ENCODE results near the gene RNF213.

The RNF213 gene

GRCh38 chr17:80361495-80362220, 101.0 kb downstream of the RNF213 start:
- H3K4me1 ChIP-seq (ENCODE audit: insufficient read depth, low read length), result peaks cover 7% of the 10 kb centered on the region
- H3K27me3 ChIP-seq (ENCODE audit: control insufficient read depth in 1 of 2, insufficient read depth in 2 of 2, low read length in 2 of 2), result no peaks in the 10 kb centered on the region
- no peak overlapping the region for H3K4me3 ChIP-seq (ENCODE audit: low read depth in 1 of 2, low read length in 2 of 2)
- no peak overlapping the region for H3K9ac ChIP-seq (ENCODE audit: low read length)
- H3K27ac ChIP-seq (ENCODE audit: low read depth, low read length), result no peak overlapping the region
- peaks cover 85% of the 10 kb centered on the region for H3K36me3 ChIP-seq (ENCODE audit: insufficient read depth, low read length)
- H3K9me3 ChIP-seq (ENCODE audit: low read length), result no peaks in the 10 kb centered on the region

- H3K27me3 ChIP-seq (ENCODE audit: control insufficient read depth in 1 of 2, insufficient read depth in 2 of 2, low read length in 2 of 2), result no peaks in the 10 kb centered on the region
- H3K9me3 ChIP-seq (ENCODE audit: low read length), result no peaks in the 10 kb centered on the region
- H3K4me1 ChIP-seq (ENCODE audit: insufficient read depth, low read length), result peaks cover 7% of the 10 kb centered on the region
- no peak overlapping the region for H3K27ac ChIP-seq (ENCODE audit: low read depth, low read length)
- no peak overlapping the region for H3K9ac ChIP-seq (ENCODE audit: low read length)
- no peak overlapping the region for H3K4me3 ChIP-seq (ENCODE audit: low read depth in 1 of 2, low read length in 2 of 2)
- peaks cover 86% of the 10 kb centered on the region for H3K36me3 ChIP-seq (ENCODE audit: insufficient read depth, low read length)
These were observed 101.9 kb downstream of the RNF213 start for GRCh38 chr17:80362428-80363119.

- Histone ChIP-seq H3K9me3 (ENCODE audit: low read length) (no peaks in the 10 kb centered on the region), H3K4me1 (ENCODE audit: insufficient read depth, low read length) (peaks cover 7% of the 10 kb centered on the region), H3K9ac (ENCODE audit: low read length) (no peak overlapping the region), H3K27me3 (ENCODE audit: control insufficient read depth in 1 of 2, insufficient read depth in 2 of 2, low read length in 2 of 2) (no peaks in the 10 kb centered on the region), H3K4me3 (ENCODE audit: low read depth in 1 of 2, low read length in 2 of 2) (no peak overlapping the region), H3K27ac (ENCODE audit: low read depth, low read length) (no peak overlapping the region), H3K36me3 (ENCODE audit: insufficient read depth, low read length) (peaks cover 86% of the 10 kb centered on the region)
These were observed 102.5 kb downstream of the RNF213 start for GRCh38 chr17:80363120-80363515.

- Histone ChIP-seq H3K4me3 (ENCODE audit: low read depth in 1 of 2, low read length in 2 of 2) (no peak overlapping the region), H3K36me3 (ENCODE audit: insufficient read depth, low read length) (peaks cover 85% of the 10 kb centered on the region), H3K9me3 (ENCODE audit: low read length) (no peaks in the 10 kb centered on the region), H3K27me3 (ENCODE audit: control insufficient read depth in 1 of 2, insufficient read depth in 2 of 2, low read length in 2 of 2) (no peaks in the 10 kb centered on the region), H3K27ac (ENCODE audit: low read depth, low read length) (no peak overlapping the region), H3K4me1 (ENCODE audit: insufficient read depth, low read length) (peaks cover 7% of the 10 kb centered on the region), H3K9ac (ENCODE audit: low read length) (no peak overlapping the region)
These were observed 103.0 kb downstream of the RNF213 start for GRCh38 chr17:80363518-80364090.

GRCh38 chr17:80364091-80364691, 103.5 kb downstream of the RNF213 start:
- peaks cover 86% of the 10 kb centered on the region for H3K36me3 ChIP-seq (ENCODE audit: insufficient read depth, low read length)
- H3K9me3 ChIP-seq (ENCODE audit: low read length), result no peaks in the 10 kb centered on the region
- H3K9ac ChIP-seq (ENCODE audit: low read length), result no peak overlapping the region
- H3K4me3 ChIP-seq (ENCODE audit: low read depth in 1 of 2, low read length in 2 of 2), result no peak overlapping the region
- no peak overlapping the region for H3K27ac ChIP-seq (ENCODE audit: low read depth, low read length)
- H3K4me1 ChIP-seq (ENCODE audit: insufficient read depth, low read length), result peaks cover 7% of the 10 kb centered on the region
- no peaks in the 10 kb centered on the region for H3K27me3 ChIP-seq (ENCODE audit: control insufficient read depth in 1 of 2, insufficient read depth in 2 of 2, low read length in 2 of 2)

GRCh38 chr17:80365001-80365965, 104.6 kb downstream of the RNF213 start:
- Histone ChIP-seq H3K27ac (ENCODE audit: low read depth, low read length) (no peak overlapping the region), H3K27me3 (ENCODE audit: control insufficient read depth in 1 of 2, insufficient read depth in 2 of 2, low read length in 2 of 2) (no peaks in the 10 kb centered on the region), H3K4me1 (ENCODE audit: insufficient read depth, low read length) (peaks cover 7% of the 10 kb centered on the region), H3K4me3 (ENCODE audit: low read depth in 1 of 2, low read length in 2 of 2) (no peak overlapping the region), H3K9me3 (ENCODE audit: low read length) (no peaks in the 10 kb centered on the region), H3K9ac (ENCODE audit: low read length) (no peak overlapping the region), H3K36me3 (ENCODE audit: insufficient read depth, low read length) (peaks cover 86% of the 10 kb centered on the region)

- peaks cover 7% of the 10 kb centered on the region for H3K4me1 ChIP-seq (ENCODE audit: insufficient read depth, low read length)
- no peaks in the 10 kb centered on the region for H3K27me3 ChIP-seq (ENCODE audit: control insufficient read depth in 1 of 2, insufficient read depth in 2 of 2, low read length in 2 of 2)
- no peaks in the 10 kb centered on the region for H3K9me3 ChIP-seq (ENCODE audit: low read length)
- no peak overlapping the region for H3K4me3 ChIP-seq (ENCODE audit: low read depth in 1 of 2, low read length in 2 of 2)
- H3K27ac ChIP-seq (ENCODE audit: low read depth, low read length), result no peak overlapping the region
- peaks cover 84% of the 10 kb centered on the region for H3K36me3 ChIP-seq (ENCODE audit: insufficient read depth, low read length)
- no peak overlapping the region for H3K9ac ChIP-seq (ENCODE audit: low read length)
These were observed 105.3 kb downstream of the RNF213 start for GRCh38 chr17:80365983-80366382.

GRCh38 chr17:80367503-80367902, 106.9 kb downstream of the RNF213 start:
- H3K36me3 ChIP-seq (ENCODE audit: insufficient read depth, low read length), result peaks cover 74% of the 10 kb centered on the region
- no peaks in the 10 kb centered on the region for H3K9me3 ChIP-seq (ENCODE audit: low read length)
- no peak overlapping the region for H3K9ac ChIP-seq (ENCODE audit: low read length)
- H3K27me3 ChIP-seq (ENCODE audit: control insufficient read depth in 1 of 2, insufficient read depth in 2 of 2, low read length in 2 of 2), result no peaks in the 10 kb centered on the region
- H3K27ac ChIP-seq (ENCODE audit: low read depth, low read length), result no peak overlapping the region
- H3K4me3 ChIP-seq (ENCODE audit: low read depth in 1 of 2, low read length in 2 of 2), result no peak overlapping the region
- peaks cover 7% of the 10 kb centered on the region for H3K4me1 ChIP-seq (ENCODE audit: insufficient read depth, low read length)

- Histone ChIP-seq H3K4me3 (ENCODE audit: low read depth in 1 of 2, low read length in 2 of 2) (no peak overlapping the region), H3K4me1 (ENCODE audit: insufficient read depth, low read length) (no peaks in the 10 kb centered on the region), H3K9ac (ENCODE audit: low read length) (no peak overlapping the region), H3K36me3 (ENCODE audit: insufficient read depth, low read length) (peaks cover 76% of the 10 kb centered on the region), H3K27ac (ENCODE audit: low read depth, low read length) (no peak overlapping the region), H3K27me3 (ENCODE audit: control insufficient read depth in 1 of 2, insufficient read depth in 2 of 2, low read length in 2 of 2) (no peaks in the 10 kb centered on the region), H3K9me3 (ENCODE audit: low read length) (no peaks in the 10 kb centered on the region)
These were observed 110.5 kb downstream of the RNF213 start for GRCh38 chr17:80371196-80371595.

- Histone ChIP-seq H3K27me3 (ENCODE audit: control insufficient read depth in 1 of 2, insufficient read depth in 2 of 2, low read length in 2 of 2) (no peaks in the 10 kb centered on the region), H3K9me3 (ENCODE audit: low read length) (no peaks in the 10 kb centered on the region), H3K9ac (ENCODE audit: low read length) (no peak overlapping the region), H3K4me3 (ENCODE audit: low read depth in 1 of 2, low read length in 2 of 2) (no peak overlapping the region), H3K27ac (ENCODE audit: low read depth, low read length) (no peak overlapping the region), H3K4me1 (ENCODE audit: insufficient read depth, low read length) (no peaks in the 10 kb centered on the region), H3K36me3 (ENCODE audit: insufficient read depth, low read length) (peaks cover 80% of the 10 kb centered on the region)
These were observed 111.8 kb downstream of the RNF213 start for GRCh38 chr17:80372456-80372855.
